K562 (cell line): Measurements from ENCODE around the gene ANKRD13D. TPM values are rescaled to one million over a fixed set of nuclear protein-coding genes. Genes with fewer than 3 reads are reported as not detected.
A peak's percentile ranks its signal among the peaks of the same experiment; 100 is the strongest.

ENCODE experiments used
- ATAC-seq: fragments of 200-7000 bp; cut with Tn5 transposase; 3 replicates; pipeline ENCODE4 v1.9.1; 2020; ENCODE audit warnings: moderate library complexity
- BruUV-seq: library from RNA; stranded (reverse); fragments of 400-500 nt; replicated peaks from 2 replicates; lab custom pipeline; 2021; lab: Mats Ljungman, UMichigan
- CTCF ChIA-PET: fragments of 300-600 bp; formaldehyde crosslinking; extraction: SDS; loops from one replicate; lab custom pipeline; 2021; ENCODE audit warnings: low intra/inter-chr PET ratio; lab: Yijun Ruan, JAX
- POLR2A ChIA-PET: fragments of 300-600, 350-650 bp; sonication (Branson Sonifier 250); formaldehyde crosslinking; extraction: SDS; loops from one replicate; lab custom pipeline; 2021; ENCODE audit warnings: antibody characterized with exemption, inconsistent platforms; lab: Yijun Ruan, JAX
- DNase-seq, 4 experiments: peaks; one replicate each; pipeline versions ENCODE4 v3.0.0 to v3.0.0-alpha.2; 2011 to 2018; ENCODE audit warnings: low spot score in 3 of 4, mixed read lengths in 3 of 4; ENCODE audit errors: extremely low read depth in 1 of 4
- FAIRE-seq: peaks from 2 replicates; lab custom pipeline; 2011; peaks lifted over from hg19 to GRCh38; lab: Jason Lieb, UNC
- H2AFZ ChIP-seq: 2 replicates; pipeline ENCODE4 v1.6.0; 2011; ENCODE audit warnings: low read depth, low read length, control low read depth, inconsistent platforms
- H3K27ac ChIP-seq: fragments of 200-600 bp; 3 replicates; pipeline ENCODE4 v1.8.0; 2011; ENCODE audit warnings: low read depth, mild to moderate bottlenecking, control low read depth, inconsistent platforms, low read length, moderate library complexity, mixed read lengths; ENCODE audit errors: extremely low read depth
- H3K27me3 ChIP-seq, 2 experiments: fragments of 300-600 bp in 1 of 2; 2 replicates in 1 of 2; 3 replicates in 1 of 2; pipeline versions ENCODE4 v1.6.0 to v1.8.0; 2011; ENCODE audit warnings: inconsistent platforms in 2 of 2, low read length in 2 of 2, mild to moderate bottlenecking in 1 of 2, mixed read lengths in 1 of 2, moderate library complexity in 1 of 2; ENCODE audit not compliant: control insufficient read depth in 2 of 2, insufficient read depth in 2 of 2
- H3K36me3 ChIP-seq: fragments of 300-600 bp; 3 replicates; pipeline ENCODE4 v1.8.0; 2011; ENCODE audit warnings: mild to moderate bottlenecking, low read length, inconsistent platforms; ENCODE audit not compliant: control insufficient read depth, insufficient read depth
- H3K4me1 ChIP-seq, 2 experiments: fragments of 200-600 bp in 1 of 2; replicated peaks in 1 of 2; 2 replicates in 1 of 2; 3 replicates in 1 of 2; pipeline versions ENCODE4 v1.5.1 to v1.8.0; 2011; ENCODE audit warnings: inconsistent platforms in 2 of 2, low read length in 2 of 2, mild to moderate bottlenecking in 1 of 2, mixed read lengths in 1 of 2, moderate library complexity in 1 of 2; ENCODE audit not compliant: control insufficient read depth in 2 of 2, insufficient read depth in 2 of 2
- H3K4me2 ChIP-seq: 2 replicates; pipeline ENCODE4 v1.6.1; 2011; ENCODE audit warnings: low read length, control low read depth, inconsistent platforms, mixed read lengths; ENCODE audit not compliant: insufficient read depth
- H3K4me3 ChIP-seq: fragments of 200-600 bp; sonication (generic), shearing (Covaris generic); 2 replicates; pipeline ENCODE4 v1.5.1; 2016; ENCODE audit warnings: control low read depth, inconsistent platforms
- H3K79me2 ChIP-seq: fragments of 200-600 bp; 3 replicates; pipeline ENCODE4 v1.8.0; 2011; ENCODE audit warnings: low read length, inconsistent platforms; ENCODE audit not compliant: control insufficient read depth, insufficient read depth
- H3K9ac ChIP-seq, 2 experiments: 2 replicates each; pipeline versions ENCODE4 v1.6.0 to v1.6.1; 2011; ENCODE audit warnings: low read depth in 2 of 2, low read length in 2 of 2, control low read depth in 1 of 2, inconsistent platforms in 1 of 2, mild to moderate bottlenecking in 1 of 2, mixed read lengths in 1 of 2; ENCODE audit not compliant: insufficient read depth in 1 of 2
- H3K9me1 ChIP-seq: one replicate; pipeline ENCODE4 v1.6.0; 2011; ENCODE audit warnings: inconsistent platforms, mild to moderate bottlenecking, low read length, moderate library complexity; ENCODE audit not compliant: control insufficient read depth, insufficient read depth
- H3K9me3 ChIP-seq: replicated peaks from 2 replicates; pipeline ENCODE4 v1.5.1; 2011; ENCODE audit warnings: low read depth, low read length, inconsistent platforms; ENCODE audit not compliant: control insufficient read depth, insufficient read depth
- H4K20me1 ChIP-seq: replicated peaks from 2 replicates; pipeline ENCODE4 v1.6.1; 2011; ENCODE audit warnings: low read length, inconsistent platforms, mixed read lengths; ENCODE audit not compliant: control insufficient read depth, insufficient read depth
- ARID2 ChIP-seq: fragments of 450-650 bp; IDR thresholded peaks from 2 replicates; pipeline ENCODE4 v1.6.1; 2017; ENCODE audit warnings: antibody characterized with exemption, mild to moderate bottlenecking
- CAMTA2 ChIP-seq: fragments of 250-450 bp; sonication (Bioruptor Pico); conservative IDR thresholded peaks from 2 replicates; pipeline ENCODE4 v1.5.1; 2022
- CC2D1A ChIP-seq: fragments of 450-650 bp; IDR thresholded peaks from 2 replicates; pipeline ENCODE4 v1.6.1; 2017; ENCODE audit warnings: mild to moderate bottlenecking
- E2F1 ChIP-seq: sonication (generic); formaldehyde crosslinking; IDR thresholded peaks from 2 replicates; pipeline ENCODE4 v1.8.1; 2023; ENCODE audit warnings: mild to moderate bottlenecking, missing genetic modification reagents, moderate library complexity
- FOSL1 ChIP-seq: fragments of 200-800 bp; sonication (Bioruptor generic); conservative IDR thresholded peaks from 2 replicates; pipeline ENCODE4 v1.6.1; 2016; ENCODE audit warnings: missing genetic modification characterization, missing compliant biosample characterization
- FOXA3 ChIP-seq, 2 experiments: fragments of 450-650 bp in 1 of 2; sonication (generic) in 1 of 2; formaldehyde crosslinking; IDR thresholded peaks in 1 of 2; conservative IDR thresholded peaks in 1 of 2; 2 replicates each; pipeline versions ENCODE4 v1.4.0 to v1.8.0; 2020 to 2022; ENCODE audit warnings: mild to moderate bottlenecking in 2 of 2, missing genetic modification reagents in 1 of 2
- OTX1 ChIP-seq: fragments of 450-650 bp; formaldehyde crosslinking; IDR thresholded peaks from 2 replicates; pipeline ENCODE4 v1.4.0; 2022; ENCODE audit warnings: mild to moderate bottlenecking
- PATZ1 ChIP-seq: fragments of 250-450 bp; sonication (Bioruptor Pico); IDR thresholded peaks from 2 replicates; pipeline ENCODE4 v1.5.0; 2020; ENCODE audit warnings: mild to moderate bottlenecking, borderline replicate concordance
- PCBP1 ChIP-seq: fragments of 200-400 bp; formaldehyde crosslinking; IDR thresholded peaks from 2 replicates; pipeline ENCODE4 v1.6.1; 2018; ENCODE audit warnings: mild to moderate bottlenecking, low read depth, low read length; ENCODE audit not compliant: poor library complexity, severe bottlenecking
- POLR2B ChIP-seq: fragments of 450-650 bp; IDR thresholded peaks from 2 replicates; pipeline ENCODE4 v1.6.1; 2018; ENCODE audit warnings: low read depth; ENCODE audit not compliant: partially characterized antibody
- RBBP5 ChIP-seq: fragments of 200-600 bp; sonication (generic); IDR thresholded peaks from 2 replicates; pipeline ENCODE4 v1.6.1; 2012; ENCODE audit warnings: borderline replicate concordance, mild to moderate bottlenecking, low read length, control low read depth, inconsistent platforms; ENCODE audit not compliant: insufficient read depth, poor library complexity, severe bottlenecking
- SLC30A9 ChIP-seq: fragments of 250-450 bp; sonication (Bioruptor Pico); IDR thresholded peaks from 2 replicates; pipeline ENCODE4 v1.8.0; 2022; ENCODE audit warnings: mild to moderate bottlenecking, moderate library complexity
- TCFL5 ChIP-seq: fragments of 250-450 bp; sonication (Bioruptor Pico); conservative IDR thresholded peaks from 2 replicates; pipeline ENCODE4 v1.6.1; 2021; ENCODE audit warnings: mild to moderate bottlenecking, moderate library complexity, matching md5 sums
- ZBTB2 ChIP-seq: fragments of 450-650 bp; IDR thresholded peaks from 2 replicates; pipeline ENCODE4 v1.6.1; 2016; ENCODE audit warnings: antibody characterized with exemption
- ZNF232 ChIP-seq: sonication (generic); formaldehyde crosslinking; IDR thresholded peaks from 2 replicates; pipeline ENCODE4 v1.8.0; 2022; ENCODE audit warnings: mild to moderate bottlenecking, missing genetic modification reagents
- ZNF79 ChIP-seq: fragments of 250-450 bp; sonication (Bioruptor Pico); IDR thresholded peaks from 2 replicates; pipeline ENCODE4 v1.4.0; 2020; ENCODE audit warnings: low read depth, mild to moderate bottlenecking, moderate library complexity
- WGBS: fragments of 100-300 bp; shearing (Covaris generic); methylation state at CpG from one replicate; pipeline ENCODE4 v1.1.6; 2016; ENCODE audit warnings: low coverage, mixed read lengths; ENCODE audit not compliant: insufficient coverage; ENCODE audit errors: missing lambda C conversion rate; 5-methylcytosine and 5-hydroxymethylcytosine counted together
- in situ Hi-C: fragments of 300-500 bp; cut with MboI; formaldehyde crosslinking; loops from 4 replicates; pipeline ENCODE4 v1.15.0; 2018; ENCODE audit warnings: inconsistent platforms, mixed read lengths
- intact Hi-C: fragments of 100-400 bp; cut with micrococcal nuclease; formaldehyde crosslinking; loops from 2 replicates; pipeline ENCODE4 v1.14.2; 2022
- polyA plus RNA-seq, 8 experiments: library from polyadenylated mRNA; depleted of rRNA in 4 of 8; stranded (reverse) in 5 of 8; unstranded in 3 of 8; fragments of >200 nt; fragmentation: Nextera tagmentation in 2 of 8; fragmentation: Illumina TruSeq in 1 of 8; extraction: Ambion mirVana in 2 of 8; extraction: Trizol in 1 of 8; gene quantifications; 2 replicates each; pipeline versions ENCODE4 v1.2.1 to v1.2.3, GENCODE V29; 2011 to 2014; ENCODE audit warnings: inconsistent platforms in 1 of 8, missing spikeins in 1 of 8
- total RNA-seq, 7 experiments: library from RNA; depleted of rRNA in 6 of 7; stranded (reverse); fragments of >200 nt in 6 of 7; fragmentation: Illumina TruSeq in 2 of 7; extraction: Trizol in 2 of 7; gene quantifications; 2 replicates each; pipeline versions ENCODE4 v1.2.1 to v1.2.3, GENCODE V29; 2011 to 2021; ENCODE audit warnings: low replicate concordance in 1 of 7

Gene ANKRD13D
- total and polyA plus RNA-seq, 9 of the 15 experiments (the other 6 are each of a cell fraction or from before 2014, with no cell fraction given): 0.94 to 40.9 (median 22.4) TPM

- H3K9me1 ChIP-seq: no peaks in the 10 kb centered on the region
- no peaks in the 10 kb centered on the region for H4K20me1 ChIP-seq
- ATAC-seq (no peak), FAIRE-seq (peak; percentile 42), DNase-seq (no peak)
- peak overlapping the region; percentile 87 for H2AFZ ChIP-seq
- peaks cover 15% of the 10 kb centered on the region for H3K79me2 ChIP-seq
- no TSS peak for BruUV-seq
- peaks cover 15 to 63% of the 10 kb centered on the region in 2 experiments for H3K4me1 ChIP-seq
- H3K27ac ChIP-seq: peak overlapping the region; percentile 93
- POLR2A ChIA-PET: interaction anchor here (0.6 to 3.4 kb wide), 6 partner anchors 8 to 121 kb away, joined by 3 to 29 read pairs (median 4); no protein-coding TSS in a partner anchor
- no peaks in the 10 kb centered on the region for H3K27me3 ChIP-seq
- H3K9me3 ChIP-seq: no peaks in the 10 kb centered on the region
- intact Hi-C loops (loop anchor here (1.0 to 2.0 kb wide), 3 partner anchors 10 to 29 kb away; partner anchors contain the start of gene GRK2), in situ Hi-C loops (no loop called here)
- H3K9ac ChIP-seq: peak overlapping the region; percentile 86 to 95
- H3K4me3 ChIP-seq: peak overlapping the region; percentile 71
- WGBS: 75% methylated on average over 13 of the region's 14 CpGs
- peaks cover 76% of the 10 kb centered on the region; the same call in 2 of the 3 replicates for H3K36me3 ChIP-seq
- CTCF ChIA-PET: no interaction called here
- peak overlapping the region; percentile 91 for H3K4me2 ChIP-seq
- no peak for TF ChIP-seq CC2D1A
- no peak for TF ChIP-seq ZNF232
- no peak for TF ChIP-seq PCBP1
- TF ChIP-seq SLC30A9 (CRISPR knock-in tag): no peak
- 0 out of 2 replicates have a peak, but pooled peaks have one; percentile 5 for TF ChIP-seq ZBTB2
- no peak for TF ChIP-seq FOXA3 (CRISPR knock-in tag; conservative IDR thresholded peaks at IDR 0.05 in 1 of 2, IDR thresholded peaks at IDR 0.05 in 1 of 2)
- TF ChIP-seq ZNF79 (CRISPR knock-in tag): no peak
- TF ChIP-seq POLR2B: peak; percentile 27
- no peak for TF ChIP-seq RBBP5
- 0 out of 2 replicates have a peak, but pooled peaks have one; percentile 4 for TF ChIP-seq FOSL1 (tag)
- TF ChIP-seq E2F1 (CRISPR knock-in tag): no peak
- no peak for TF ChIP-seq TCFL5 (CRISPR knock-in tag)
- no peak for TF ChIP-seq ARID2
- TF ChIP-seq OTX1 (CRISPR knock-in tag): 0 out of 2 replicates have a peak, but pooled peaks have one; percentile 31
- 0 out of 2 replicates have a peak, but pooled peaks have one; percentile 19 for TF ChIP-seq PATZ1 (CRISPR knock-in tag)
- TF ChIP-seq CAMTA2: 0 out of 2 replicates have a peak, but pooled peaks have one; percentile 65
Observed at GRCh38 chr11:67287355-67288197, 1.5 kb upstream of the ANKRD13D start.
